ENCODE results near the gene KRT85.

- TF ChIP-seq EZH2phosphoT487 (IDR thresholded peaks at IDR 0.05; ENCODE audit: borderline replicate concordance, low read depth, low read length), result no peak
- TF ChIP-seq, protein P1, sequence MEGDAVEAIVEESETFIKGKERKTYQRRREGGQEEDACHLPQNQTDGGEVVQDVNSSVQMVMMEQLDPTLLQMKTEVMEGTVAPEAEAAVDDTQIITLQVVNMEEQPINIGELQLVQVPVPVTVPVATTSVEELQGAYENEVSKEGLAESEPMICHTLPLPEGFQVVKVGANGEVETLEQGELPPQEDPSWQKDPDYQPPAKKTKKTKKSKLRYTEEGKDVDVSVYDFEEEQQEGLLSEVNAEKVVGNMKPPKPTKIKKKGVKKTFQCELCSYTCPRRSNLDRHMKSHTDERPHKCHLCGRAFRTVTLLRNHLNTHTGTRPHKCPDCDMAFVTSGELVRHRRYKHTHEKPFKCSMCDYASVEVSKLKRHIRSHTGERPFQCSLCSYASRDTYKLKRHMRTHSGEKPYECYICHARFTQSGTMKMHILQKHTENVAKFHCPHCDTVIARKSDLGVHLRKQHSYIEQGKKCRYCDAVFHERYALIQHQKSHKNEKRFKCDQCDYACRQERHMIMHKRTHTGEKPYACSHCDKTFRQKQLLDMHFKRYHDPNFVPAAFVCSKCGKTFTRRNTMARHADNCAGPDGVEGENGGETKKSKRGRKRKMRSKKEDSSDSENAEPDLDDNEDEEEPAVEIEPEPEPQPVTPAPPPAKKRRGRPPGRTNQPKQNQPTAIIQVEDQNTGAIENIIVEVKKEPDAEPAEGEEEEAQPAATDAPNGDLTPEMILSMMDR (conservative IDR thresholded peaks at IDR 0.05; ENCODE audit: low read length), result no peak
Observed at GRCh38 chr12:52368508-52368907, 1.2 kb upstream of the KRT85 start.
